SW 1271 (cell line): ENCODE data around the gene CASKIN2.
A peak's percentile ranks its signal among the peaks of the same experiment; 100 is the strongest.
"Not testable (repeated sequence)": the region's sequence is repeated elsewhere in the genome, so short reads cannot be mapped to it uniquely, and the experiment has no call there.

Experiments
- DNase-seq, 2 experiments: peaks; one replicate each; lab custom pipeline; 2025; lab: John Stamatoyannopoulos, UW

CASKIN2 gene

GRCh38 chr17:75472119-75472518 is 43.2 kb downstream of the CASKIN2 start:
- no peak for DNase-seq

GRCh38 chr17:75471207-75471606 is 44.1 kb downstream of the CASKIN2 start:
- no peak for DNase-seq

- DNase-seq = no peak
Observed at GRCh38 chr17:75468779-75469373, 46.5 kb downstream of the CASKIN2 start.

GRCh38 chr17:75468291-75468754 is 47.0 kb downstream of the CASKIN2 start:
- DNase-seq = no peak

GRCh38 chr17:75465039-75465438 is 50.3 kb downstream of the CASKIN2 start:
- no peak for DNase-seq

- no peak for DNase-seq
Observed at GRCh38 chr17:75463603-75464002, 51.7 kb downstream of the CASKIN2 start.

GRCh38 chr17:75460295-75460694 is 55.0 kb downstream of the CASKIN2 start:
- DNase-seq = no peak

- DNase-seq = no peak
Observed at GRCh38 chr17:75459590-75460267, 55.6 kb downstream of the CASKIN2 start.

GRCh38 chr17:75459246-75459589 is 56.1 kb downstream of the CASKIN2 start:
- no peak for DNase-seq

GRCh38 chr17:75457047-75457654 is 58.2 kb downstream of the CASKIN2 start:
- peak in 1 of 2 experiments; percentile 21 for DNase-seq

- DNase-seq = peak; percentile 91 to 96
Observed at GRCh38 chr17:75456417-75457046, 58.8 kb downstream of the CASKIN2 start, which contains the start of gene TMEM94. TMEM94 (plus strand) TSS chr17:75456635; CDS start chr17:75471906, 15,271 bp downstream.

- no peak for DNase-seq
Observed at GRCh38 chr17:75456039-75456416, 59.3 kb downstream of the CASKIN2 start.

GRCh38 chr17:75454672-75455071 is 60.7 kb downstream of the CASKIN2 start:
- not testable (repeated sequence) for DNase-seq

- no peak for DNase-seq
Observed at GRCh38 chr17:75454193-75454592, 61.1 kb downstream of the CASKIN2 start.

GRCh38 chr17:75450270-75450669 is 65.1 kb downstream of the CASKIN2 start:
- DNase-seq = no peak
